HepG2 (cell line): ENCODE results near the gene PCBP4. TPM values are rescaled to one million over a fixed set of nuclear protein-coding genes. Genes with fewer than 3 reads are reported as not detected.
A peak's percentile ranks its signal among the peaks of the same experiment; 100 is the strongest.

ENCODE experiments used
- AKAP8 ChIP-seq: sonication (generic); formaldehyde crosslinking; IDR thresholded peaks from 2 replicates; pipeline ENCODE4 v1.5.1; 2020; ENCODE audit warnings: mild to moderate bottlenecking, missing genetic modification reagents
- CHD4 ChIP-seq: fragments of 200-600 bp; sonication (generic); IDR thresholded peaks from 2 replicates; pipeline ENCODE4 v1.7.0; 2017; ENCODE audit warnings: mild to moderate bottlenecking, low read length, borderline replicate concordance
- GABPA ChIP-seq, 2 experiments: IDR thresholded peaks; 2 replicates each; pipeline ENCODE4 v1.6.1; 2011 to 2016; ENCODE audit warnings: low read depth in 2 of 2, low read length in 1 of 2, missing biosample characterization in 1 of 2, missing genetic modification characterization in 1 of 2
- HDAC2 ChIP-seq: sonication (generic); formaldehyde crosslinking; IDR thresholded peaks from 2 replicates; pipeline ENCODE4 v1.4.0; 2020; ENCODE audit warnings: missing genetic modification reagents
- IRF2 ChIP-seq: IDR thresholded peaks from 2 replicates; pipeline ENCODE4 v1.6.1; 2018; ENCODE audit warnings: missing genetic modification reagents, missing compliant biosample characterization
- KAT7 ChIP-seq: IDR thresholded peaks from 2 replicates; pipeline ENCODE4 v1.6.1; 2018; ENCODE audit warnings: borderline replicate concordance, missing compliant biosample characterization
- MTF2 ChIP-seq: sonication (generic); formaldehyde crosslinking; IDR thresholded peaks from 2 replicates; pipeline ENCODE4 v1.5.0; 2020; ENCODE audit warnings: missing genetic modification reagents, borderline replicate concordance
- POLR2AphosphoS5 ChIP-seq: IDR thresholded peaks from 2 replicates; pipeline ENCODE4 v1.6.1; 2012; ENCODE audit warnings: low read depth, low read length
- RFX1 ChIP-seq: fragments of 450-650 bp; IDR thresholded peaks from 2 replicates; pipeline ENCODE4 v1.6.1; 2017
- SOX5 ChIP-seq: IDR thresholded peaks from 2 replicates; pipeline ENCODE4 v1.6.1; 2016; ENCODE audit warnings: borderline replicate concordance
- SSRP1 ChIP-seq: IDR thresholded peaks from 2 replicates; pipeline ENCODE4 v1.6.1; 2016; ENCODE audit warnings: control low read depth
- ZNF382 ChIP-seq: sonication (generic); formaldehyde crosslinking; IDR thresholded peaks from 2 replicates; pipeline ENCODE4 v1.5.0; 2020; ENCODE audit warnings: missing genetic modification reagents, mild to moderate bottlenecking, borderline replicate concordance
- ZSCAN20 ChIP-seq: sonication (generic); formaldehyde crosslinking; IDR thresholded peaks from 2 replicates; pipeline ENCODE4 v1.4.0; 2020; ENCODE audit warnings: missing genetic modification reagents, mild to moderate bottlenecking, borderline replicate concordance
- polyA plus RNA-seq, 8 experiments: library from polyadenylated mRNA; depleted of rRNA in 3 of 8; stranded (reverse) in 7 of 8; unstranded in 1 of 8; fragments of >200 nt; fragmentation: Illumina TruSeq in 4 of 8; extraction: Trizol in 4 of 8; gene quantifications; 2 replicates each; pipeline versions ENCODE4 v1.2.1 to v1.2.3, GENCODE V29; 2011 to 2016; ENCODE audit warnings: low read depth in 4 of 8, missing spikeins in 1 of 8, mixed read lengths in 1 of 8; ENCODE audit not compliant: insufficient read depth in 1 of 8
- total RNA-seq, 5 experiments: library from RNA; depleted of rRNA; stranded (reverse); fragments of >200 nt; fragmentation: Illumina TruSeq; extraction: Trizol; gene quantifications; 2 replicates each; pipeline ENCODE4 v1.2.3, GENCODE V29; 2016; ENCODE audit warnings: low read depth in 1 of 5
- TF ChIP-seq, protein P1 (sequence below): sonication (generic); formaldehyde crosslinking; conservative IDR thresholded peaks from 2 replicates; pipeline ENCODE4 v1.5.0; 2020; ENCODE audit warnings: missing genetic modification reagents
- TF ChIP-seq, protein P2 (sequence below): sonication (generic); formaldehyde crosslinking; IDR thresholded peaks from 2 replicates; pipeline ENCODE4 v1.4.0; 2020; ENCODE audit warnings: missing genetic modification reagents, borderline replicate concordance
- TF ChIP-seq, protein P3 (sequence below): sonication (generic); formaldehyde crosslinking; IDR thresholded peaks from 2 replicates; pipeline ENCODE4 v1.5.1; 2020; ENCODE audit warnings: mild to moderate bottlenecking, missing genetic modification reagents, borderline replicate concordance

PCBP4 gene
- total and polyA plus RNA-seq, 2 of the 13 experiments (the other 11 are each of a cell fraction or from before 2014, with no cell fraction given) = 36.8 to 51.3 TPM

DNA sequence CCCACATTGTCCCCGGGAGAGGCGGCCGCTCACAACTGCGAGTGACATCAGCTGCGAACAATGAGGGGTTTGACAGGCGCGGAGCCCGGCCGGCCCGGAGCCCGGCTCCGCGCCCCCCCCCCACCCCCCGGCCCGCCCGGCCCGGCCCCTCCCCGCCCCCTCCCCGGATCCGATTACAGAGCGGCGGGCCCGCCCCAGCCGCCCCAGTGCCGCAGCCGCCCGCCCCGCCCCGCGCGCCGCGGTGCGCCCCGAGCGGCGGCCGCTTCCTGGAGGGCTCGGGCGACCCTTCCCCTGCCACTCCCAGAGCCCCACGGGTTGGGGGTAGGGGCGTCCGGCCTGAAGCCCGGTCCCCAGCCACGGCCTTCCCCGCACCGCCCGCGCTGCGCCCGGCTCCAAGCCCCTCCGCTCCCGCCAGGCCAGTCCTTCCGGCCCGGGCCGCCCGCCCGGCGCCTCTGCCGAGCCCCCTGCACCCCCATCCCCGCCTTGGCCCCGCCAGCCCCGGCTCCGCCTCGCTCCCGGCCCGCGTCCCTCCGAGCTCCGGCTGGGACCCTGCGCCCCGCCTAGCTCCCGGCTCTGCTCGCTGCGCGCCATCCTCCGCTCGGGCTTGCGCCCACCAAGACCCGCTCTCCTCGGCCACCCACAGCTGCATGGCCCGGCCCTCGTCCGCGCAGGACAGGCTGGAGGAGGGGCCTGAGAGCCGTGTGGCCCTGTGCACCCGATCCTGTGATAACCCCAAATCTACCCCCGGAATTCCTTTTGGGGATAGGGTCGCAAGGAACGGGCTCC is at the start of gene PCBP4 (continued):
- peak; percentile 93 for TF ChIP-seq AKAP8 (CRISPR knock-in tag)
- no peak for TF ChIP-seq GABPA (IDR thresholded peaks at IDR 0.05; ENCODE audit: low read depth, low read length)
- no peak for TF ChIP-seq GABPA (CRISPR knock-in tag; IDR thresholded peaks at IDR 0.05; ENCODE audit: low read depth)
- peak; percentile 22; the same call in 1 of the 2 replicates for TF ChIP-seq SSRP1 (CRISPR knock-in tag)
- no peak for TF ChIP-seq HDAC2
- TF ChIP-seq KAT7 (CRISPR knock-in tag) = no peak; the same call in 1 of the 2 replicates
- no peak for TF ChIP-seq CHD4
- TF ChIP-seq, protein P1, sequence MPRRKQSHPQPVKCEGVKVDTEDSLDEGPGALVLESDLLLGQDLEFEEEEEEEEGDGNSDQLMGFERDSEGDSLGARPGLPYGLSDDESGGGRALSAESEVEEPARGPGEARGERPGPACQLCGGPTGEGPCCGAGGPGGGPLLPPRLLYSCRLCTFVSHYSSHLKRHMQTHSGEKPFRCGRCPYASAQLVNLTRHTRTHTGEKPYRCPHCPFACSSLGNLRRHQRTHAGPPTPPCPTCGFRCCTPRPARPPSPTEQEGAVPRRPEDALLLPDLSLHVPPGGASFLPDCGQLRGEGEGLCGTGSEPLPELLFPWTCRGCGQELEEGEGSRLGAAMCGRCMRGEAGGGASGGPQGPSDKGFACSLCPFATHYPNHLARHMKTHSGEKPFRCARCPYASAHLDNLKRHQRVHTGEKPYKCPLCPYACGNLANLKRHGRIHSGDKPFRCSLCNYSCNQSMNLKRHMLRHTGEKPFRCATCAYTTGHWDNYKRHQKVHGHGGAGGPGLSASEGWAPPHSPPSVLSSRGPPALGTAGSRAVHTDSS (CRISPR knock-in tag) = no peak
- no peak for TF ChIP-seq ZNF382 (CRISPR knock-in tag)
- TF ChIP-seq POLR2AphosphoS5 = no peak
- no peak for TF ChIP-seq MTF2 (CRISPR knock-in tag)
- no peak for TF ChIP-seq RFX1
- TF ChIP-seq, protein P2, sequence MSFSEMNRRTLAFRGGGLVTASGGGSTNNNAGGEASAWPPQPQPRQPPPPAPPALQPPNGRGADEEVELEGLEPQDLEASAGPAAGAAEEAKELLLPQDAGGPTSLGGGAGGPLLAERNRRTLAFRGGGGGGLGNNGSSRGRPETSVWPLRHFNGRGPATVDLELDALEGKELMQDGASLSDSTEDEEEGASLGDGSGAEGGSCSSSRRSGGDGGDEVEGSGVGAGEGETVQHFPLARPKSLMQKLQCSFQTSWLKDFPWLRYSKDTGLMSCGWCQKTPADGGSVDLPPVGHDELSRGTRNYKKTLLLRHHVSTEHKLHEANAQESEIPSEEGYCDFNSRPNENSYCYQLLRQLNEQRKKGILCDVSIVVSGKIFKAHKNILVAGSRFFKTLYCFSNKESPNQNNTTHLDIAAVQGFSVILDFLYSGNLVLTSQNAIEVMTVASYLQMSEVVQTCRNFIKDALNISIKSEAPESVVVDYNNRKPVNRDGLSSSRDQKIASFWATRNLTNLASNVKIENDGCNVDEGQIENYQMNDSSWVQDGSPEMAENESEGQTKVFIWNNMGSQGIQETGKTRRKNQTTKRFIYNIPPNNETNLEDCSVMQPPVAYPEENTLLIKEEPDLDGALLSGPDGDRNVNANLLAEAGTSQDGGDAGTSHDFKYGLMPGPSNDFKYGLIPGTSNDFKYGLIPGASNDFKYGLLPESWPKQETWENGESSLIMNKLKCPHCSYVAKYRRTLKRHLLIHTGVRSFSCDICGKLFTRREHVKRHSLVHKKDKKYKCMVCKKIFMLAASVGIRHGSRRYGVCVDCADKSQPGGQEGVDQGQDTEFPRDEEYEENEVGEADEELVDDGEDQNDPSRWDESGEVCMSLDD (CRISPR knock-in tag) = no peak
- no peak for TF ChIP-seq ZSCAN20 (CRISPR knock-in tag)
- TF ChIP-seq, protein P3, sequence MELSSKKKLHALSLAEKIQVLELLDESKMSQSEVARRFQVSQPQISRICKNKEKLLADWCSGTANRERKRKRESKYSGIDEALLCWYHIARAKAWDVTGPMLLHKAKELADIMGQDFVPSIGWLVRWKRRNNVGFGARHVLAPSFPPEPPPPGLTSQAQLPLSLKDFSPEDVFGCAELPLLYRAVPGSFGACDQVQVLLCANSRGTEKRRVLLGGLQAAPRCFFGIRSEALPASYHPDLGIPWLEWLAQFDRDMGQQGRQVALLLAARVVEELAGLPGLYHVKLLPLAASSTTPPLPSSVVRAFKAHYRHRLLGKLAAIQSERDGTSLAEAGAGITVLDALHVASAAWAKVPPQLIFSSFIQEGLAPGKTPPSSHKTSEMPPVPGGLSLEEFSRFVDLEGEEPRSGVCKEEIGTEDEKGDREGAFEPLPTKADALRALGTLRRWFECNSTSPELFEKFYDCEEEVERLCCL (CRISPR knock-in tag) = no peak
- no peak for TF ChIP-seq IRF2
- TF ChIP-seq SOX5 (CRISPR knock-in tag) = no peak
